Activated B cell treated with CpG ODN at 0.5 μM for 24 hours (primary cell): ENCODE data around the gene CBLB. TPM values are rescaled to one million over a fixed set of nuclear protein-coding genes. Genes with fewer than 3 reads are reported as not detected.

ENCODE experiments used
- ATAC-seq: fragments of 200-7000 bp; cut with Tn5 transposase; one replicate; pipeline ENCODE4 v1.10.0; 2021; ENCODE audit warnings: low read depth, mild to moderate bottlenecking, moderate library complexity
- CTCF ChIA-PET: fragments of 350-600 bp; sonication (Branson Sonifier 250); formaldehyde crosslinking; loops from one replicate; lab custom pipeline; 2021; ENCODE audit warnings: antibody characterized with exemption; lab: Charles Lee
- POLR2A ChIA-PET: fragments of 350-600 bp; sonication (Branson Sonifier 250); formaldehyde crosslinking; loops from one replicate; lab custom pipeline; 2021; ENCODE audit warnings: antibody characterized with exemption; lab: Charles Lee
- DNase-seq: peaks from one replicate; pipeline ENCODE4 v3.0.0; 2022
- H3K27ac Mint-ChIP-seq: one replicate; pipeline ENCODE4 v1.8.0; 2020; ENCODE audit warnings: mixed read lengths
- H3K27me3 Mint-ChIP-seq: one replicate; pipeline ENCODE4 v1.8.0; 2021; ENCODE audit warnings: mixed read lengths
- H3K36me3 Mint-ChIP-seq: one replicate; pipeline ENCODE4 v1.8.0; 2021; ENCODE audit warnings: low read depth, mixed read lengths
- H3K4me1 Mint-ChIP-seq: one replicate; pipeline ENCODE4 v1.8.0; 2021; ENCODE audit warnings: mixed read lengths
- H3K4me3 Mint-ChIP-seq: one replicate; pipeline ENCODE4 v1.8.0; 2020; ENCODE audit warnings: mild to moderate bottlenecking, mixed read lengths
- H3K9me3 Mint-ChIP-seq: one replicate; pipeline ENCODE4 v1.8.0; 2020; ENCODE audit warnings: mixed read lengths
- intact Hi-C: fragments of 100-400 bp; cut with micrococcal nuclease; formaldehyde crosslinking; loops from one replicate; pipeline ENCODE4 v1.15.1; 2024
- total RNA-seq: library from RNA; stranded (reverse); gene quantifications from 2 replicates; pipeline ENCODE4 v1.2.3, GENCODE V29; 2022
- TF ChIP-seq, protein P1 (sequence below): fragments of 200-600 bp; IDR thresholded peaks from one replicate; pipeline ENCODE4 v1.8.0; 2022; ENCODE audit warnings: antibody characterized with exemption, mild to moderate bottlenecking

Gene CBLB
- total RNA-seq: 69.2 and 78.1 TPM in 2 replicates

DNA sequence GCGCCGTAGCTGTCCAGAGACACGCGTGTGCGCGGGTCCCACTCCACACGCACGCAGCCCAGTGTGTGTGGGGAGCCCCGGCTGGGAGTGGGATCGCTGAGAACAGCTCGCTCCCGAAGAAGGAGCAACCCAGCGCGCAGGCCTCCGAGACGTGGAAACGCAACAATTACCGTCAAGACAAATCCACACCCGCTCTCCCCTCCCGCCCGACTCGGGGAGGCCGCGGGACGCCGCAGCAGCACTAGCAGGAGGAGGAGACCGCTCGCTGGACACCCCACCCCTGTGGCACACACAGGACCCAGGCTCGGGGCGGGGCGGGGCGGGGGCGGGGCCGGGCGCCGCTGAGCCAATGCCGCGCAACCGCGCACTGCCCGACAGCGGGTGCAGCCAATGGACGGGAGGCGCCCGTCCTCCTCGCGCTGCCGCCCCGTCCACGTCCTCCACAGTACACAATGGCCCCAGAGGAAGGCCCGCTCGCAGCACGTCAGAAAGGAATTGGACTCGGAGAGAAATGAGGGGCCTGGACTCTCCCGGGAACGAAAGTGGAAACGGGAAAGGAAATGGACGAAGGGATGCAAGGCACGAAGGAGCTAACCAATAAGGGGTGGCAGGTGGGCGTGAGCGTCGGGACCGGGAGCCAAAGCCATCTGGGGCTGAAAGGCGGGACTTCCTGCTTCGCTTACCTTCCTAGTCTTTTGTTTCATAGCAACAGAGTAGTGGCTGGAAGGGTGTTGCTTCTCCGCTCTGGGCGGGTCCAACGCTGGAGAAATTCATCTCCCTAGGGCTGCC, at the start of gene CBLB:
Gene CBLB, minus strand, starts transcription at position 271 of the 789 bp plus-strand sequence. CDS start 1,435 bp downstream, outside the sequence.
- Mint-ChIP-seq H3K4me1 (peaks cover 53% of the 10 kb centered on the region), H3K4me3 (peak within 1 kb of the TSS; percentile 100), H3K27me3 (no peaks in the 10 kb centered on the region)

DNA sequence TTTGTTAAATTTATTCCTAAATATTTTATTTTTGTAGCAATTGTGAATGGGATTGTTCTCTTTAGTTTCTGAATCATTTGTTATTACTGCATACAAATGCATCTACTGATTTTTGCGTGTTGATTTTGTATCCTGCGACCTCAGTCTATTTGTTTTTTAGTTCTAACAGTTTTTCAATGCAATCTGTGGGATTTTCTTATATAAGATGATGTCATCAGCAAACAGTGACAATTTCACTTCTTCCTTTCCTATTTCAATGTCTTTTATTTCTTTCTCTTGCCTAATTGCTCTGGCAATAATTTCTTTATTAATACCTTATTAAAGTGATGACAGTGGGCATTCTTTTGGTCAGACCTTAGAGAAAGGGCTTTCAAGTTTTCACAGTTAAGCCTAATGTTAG, 48.0 kb upstream of the CBLB start:
- TF ChIP-seq, protein P1, sequence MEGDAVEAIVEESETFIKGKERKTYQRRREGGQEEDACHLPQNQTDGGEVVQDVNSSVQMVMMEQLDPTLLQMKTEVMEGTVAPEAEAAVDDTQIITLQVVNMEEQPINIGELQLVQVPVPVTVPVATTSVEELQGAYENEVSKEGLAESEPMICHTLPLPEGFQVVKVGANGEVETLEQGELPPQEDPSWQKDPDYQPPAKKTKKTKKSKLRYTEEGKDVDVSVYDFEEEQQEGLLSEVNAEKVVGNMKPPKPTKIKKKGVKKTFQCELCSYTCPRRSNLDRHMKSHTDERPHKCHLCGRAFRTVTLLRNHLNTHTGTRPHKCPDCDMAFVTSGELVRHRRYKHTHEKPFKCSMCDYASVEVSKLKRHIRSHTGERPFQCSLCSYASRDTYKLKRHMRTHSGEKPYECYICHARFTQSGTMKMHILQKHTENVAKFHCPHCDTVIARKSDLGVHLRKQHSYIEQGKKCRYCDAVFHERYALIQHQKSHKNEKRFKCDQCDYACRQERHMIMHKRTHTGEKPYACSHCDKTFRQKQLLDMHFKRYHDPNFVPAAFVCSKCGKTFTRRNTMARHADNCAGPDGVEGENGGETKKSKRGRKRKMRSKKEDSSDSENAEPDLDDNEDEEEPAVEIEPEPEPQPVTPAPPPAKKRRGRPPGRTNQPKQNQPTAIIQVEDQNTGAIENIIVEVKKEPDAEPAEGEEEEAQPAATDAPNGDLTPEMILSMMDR: no peak
- ChIA-PET POLR2A (no interaction called here), CTCF (no interaction called here)
- intact Hi-C loops: no loop called here
- H3K9me3 Mint-ChIP-seq: peaks cover 20% of the 10 kb centered on the region
- no peak for ATAC-seq
- H3K4me3 Mint-ChIP-seq: no peak overlapping the region
- no peak for DNase-seq
- no peaks in the 10 kb centered on the region for H3K4me1 Mint-ChIP-seq
- no peaks in the 10 kb centered on the region for H3K36me3 Mint-ChIP-seq
- no peak overlapping the region for H3K27ac Mint-ChIP-seq
- H3K27me3 Mint-ChIP-seq: no peaks in the 10 kb centered on the region

More for the DNA sequence above, at the start of gene CBLB:
- Mint-ChIP-seq H3K9me3 (no peaks in the 10 kb centered on the region), H3K27ac (peak within 1 kb of the TSS; percentile 99), H3K36me3 (peaks cover 36% of the 10 kb centered on the region)
- ATAC-seq (peak; percentile 93), DNase-seq (peak; percentile 78)
- intact Hi-C loops: loop anchor here (1.0 to 5.0 kb wide), 9 partner anchors 13 to 1653 kb away; partner anchors contain the start of gene BBX
- TF ChIP-seq, protein P1: no peak
- CTCF ChIA-PET: interaction anchor here (1.3 kb wide), 1 partner anchor 182 kb away, joined by 3 read pairs; no protein-coding TSS in a partner anchor
- POLR2A ChIA-PET: interaction anchor here (0.6 to 2.9 kb wide), 19 partner anchors 9 to 434 kb away, joined by 3 to 26 read pairs (median 5); no protein-coding TSS in a partner anchor

DNA sequence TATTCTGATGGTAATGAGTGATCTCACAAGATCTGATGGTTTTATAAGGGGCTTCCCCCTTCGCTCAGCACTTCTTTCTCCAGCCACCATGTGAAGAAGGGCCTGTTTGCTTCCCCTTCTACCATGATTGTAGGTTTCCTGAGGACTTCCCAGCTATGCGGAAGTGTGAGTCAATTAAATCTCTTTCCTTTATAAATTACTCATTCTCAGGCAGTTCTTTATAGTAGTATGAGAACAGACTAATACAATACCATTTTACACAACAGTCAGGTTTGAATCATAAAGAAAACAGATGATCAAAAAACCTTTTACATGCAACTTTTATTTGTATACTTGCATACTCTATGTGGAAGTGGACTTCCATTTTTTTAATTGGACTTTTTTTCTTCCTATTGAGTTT, 46.7 kb upstream of the CBLB start:
- DNase-seq (no peak), ATAC-seq (no peak)
- Mint-ChIP-seq H3K27me3 (no peaks in the 10 kb centered on the region), H3K27ac (no peak overlapping the region), H3K36me3 (no peaks in the 10 kb centered on the region), H3K9me3 (peaks cover 18% of the 10 kb centered on the region), H3K4me1 (no peaks in the 10 kb centered on the region), H3K4me3 (no peak overlapping the region)
- TF ChIP-seq, protein P1: no peak
- POLR2A ChIA-PET: no interaction called here
- intact Hi-C loops: no loop called here
- CTCF ChIA-PET: no interaction called here

DNA sequence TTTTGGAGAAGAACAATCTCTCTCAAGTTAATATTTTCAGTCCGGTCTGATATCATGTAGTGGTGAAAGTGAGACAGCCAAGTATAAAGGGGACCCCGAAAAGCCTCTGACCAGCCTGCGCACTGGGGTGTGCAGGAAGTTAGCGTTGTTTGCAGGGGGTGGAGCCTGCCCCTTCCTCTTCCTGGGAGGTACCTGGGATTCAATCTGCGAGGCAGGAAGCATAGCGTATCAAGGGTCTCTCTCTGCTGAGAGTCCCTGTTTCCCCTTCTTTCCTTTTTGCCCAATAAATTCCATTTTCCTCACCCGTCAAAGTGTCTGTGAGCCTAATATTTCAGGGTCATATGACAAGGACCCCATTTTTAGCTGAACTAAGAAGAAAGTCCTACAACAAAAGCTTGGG, 44.8 kb upstream of the CBLB start:
- ChIA-PET CTCF (interaction anchor here (1.0 kb wide), 1 partner anchor 276 kb away, joined by 3 read pairs; no protein-coding TSS in a partner anchor), POLR2A (no interaction called here)
- H3K27ac Mint-ChIP-seq: no peak overlapping the region
- ATAC-seq: no peak
- H3K27me3 Mint-ChIP-seq: no peaks in the 10 kb centered on the region
- peaks cover 7% of the 10 kb centered on the region for H3K9me3 Mint-ChIP-seq
- no peak overlapping the region for H3K4me3 Mint-ChIP-seq
- TF ChIP-seq, protein P1: no peak
- no peaks in the 10 kb centered on the region for H3K4me1 Mint-ChIP-seq
- no peaks in the 10 kb centered on the region for H3K36me3 Mint-ChIP-seq
- intact Hi-C loops: no loop called here
- no peak for DNase-seq

DNA sequence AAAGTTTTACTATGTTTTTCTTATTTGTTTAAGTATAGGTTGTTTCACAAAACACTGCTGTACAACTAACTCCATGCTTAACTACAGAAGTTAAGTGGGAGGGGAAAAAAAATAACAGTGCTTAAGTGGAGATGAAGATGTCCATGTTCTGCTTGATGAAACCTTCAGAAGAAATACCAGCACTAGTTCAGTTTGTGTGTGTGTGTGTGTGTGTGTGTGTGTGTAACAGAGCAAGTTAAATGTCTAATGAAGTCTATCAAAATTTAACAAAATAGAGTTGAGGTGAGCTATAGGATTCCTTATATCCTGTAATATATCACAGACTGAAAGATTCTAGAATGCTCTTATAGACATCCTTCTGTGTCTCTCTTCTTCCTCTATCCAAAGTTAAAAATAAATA, 44.1 kb upstream of the CBLB start:
- H3K27ac Mint-ChIP-seq: no peak overlapping the region
- DNase-seq (no peak), ATAC-seq (no peak)
- ChIA-PET CTCF (no interaction called here), POLR2A (no interaction called here)
- intact Hi-C loops: no loop called here
- H3K4me3 Mint-ChIP-seq: no peak overlapping the region
- peaks cover 1% of the 10 kb centered on the region for H3K4me1 Mint-ChIP-seq
- H3K27me3 Mint-ChIP-seq: no peaks in the 10 kb centered on the region
- H3K9me3 Mint-ChIP-seq: peaks cover 7% of the 10 kb centered on the region
- TF ChIP-seq, protein P1: no peak
- H3K36me3 Mint-ChIP-seq: no peaks in the 10 kb centered on the region
